Neuron (in vitro differentiated cells): Measurements from ENCODE around the gene SMARCD1.

Experiments used
- H2AFZ ChIP-seq: one replicate; pipeline ENCODE4 v1.6.1; 2013; ENCODE audit warnings: low read depth, mild to moderate bottlenecking, inconsistent platforms, low read length, moderate library complexity
- H3K27me3 ChIP-seq: one replicate; pipeline ENCODE4 v1.6.1; 2013; ENCODE audit warnings: low read length; ENCODE audit not compliant: insufficient read depth
- H3K36me3 ChIP-seq: one replicate; pipeline ENCODE4 v1.6.1; 2013; ENCODE audit warnings: low read length; ENCODE audit not compliant: insufficient read depth
- H3K4me1 ChIP-seq: one replicate; pipeline ENCODE4 v1.6.1; 2013; ENCODE audit warnings: low read length; ENCODE audit not compliant: insufficient read depth
- H3K4me3 ChIP-seq: 2 replicates; pipeline ENCODE4 v1.5.1; 2013; ENCODE audit warnings: mild to moderate bottlenecking, low read length, moderate library complexity
- H3K9me3 ChIP-seq: one replicate; pipeline ENCODE4 v1.6.1; 2013; ENCODE audit warnings: low read length

Gene SMARCD1

GRCh38 chr12:50050410-50051098 is 34.6 kb upstream of the SMARCD1 start:
- H3K27me3 ChIP-seq: peaks cover 12% of the 10 kb centered on the region
- H3K4me3 ChIP-seq: peak overlapping the region; percentile 11
- peaks cover 12% of the 10 kb centered on the region for H3K4me1 ChIP-seq
- H2AFZ ChIP-seq: peak overlapping the region; percentile 5
- no peaks in the 10 kb centered on the region for H3K36me3 ChIP-seq
- H3K9me3 ChIP-seq: no peaks in the 10 kb centered on the region

GRCh38 chr12:50051101-50051806 is 33.9 kb upstream of the SMARCD1 start:
- Histone ChIP-seq H3K4me3 (no peak overlapping the region), H3K27me3 (peaks cover 12% of the 10 kb centered on the region), H3K36me3 (no peaks in the 10 kb centered on the region), H2AFZ (peak overlapping the region; percentile 5), H3K9me3 (no peaks in the 10 kb centered on the region), H3K4me1 (peaks cover 14% of the 10 kb centered on the region)

- Histone ChIP-seq H2AFZ (no peak overlapping the region), H3K4me1 (peaks cover 19% of the 10 kb centered on the region), H3K4me3 (no peak overlapping the region), H3K27me3 (peaks cover 8% of the 10 kb centered on the region), H3K36me3 (no peaks in the 10 kb centered on the region), H3K9me3 (no peaks in the 10 kb centered on the region)
Measured at GRCh38 chr12:50052544-50052943, 32.6 kb upstream of the SMARCD1 start.

GRCh38 chr12:50052964-50053363 is 32.2 kb upstream of the SMARCD1 start:
- Histone ChIP-seq H3K36me3 (no peaks in the 10 kb centered on the region), H3K9me3 (no peaks in the 10 kb centered on the region), H3K4me1 (peaks cover 19% of the 10 kb centered on the region), H2AFZ (no peak overlapping the region), H3K4me3 (no peak overlapping the region), H3K27me3 (peaks cover 8% of the 10 kb centered on the region)

GRCh38 chr12:50053583-50053982 is 31.6 kb upstream of the SMARCD1 start:
- H2AFZ ChIP-seq: no peak overlapping the region
- no peak overlapping the region for H3K4me3 ChIP-seq
- H3K27me3 ChIP-seq: peaks cover 8% of the 10 kb centered on the region
- peaks cover 23% of the 10 kb centered on the region for H3K4me1 ChIP-seq
- H3K9me3 ChIP-seq: no peaks in the 10 kb centered on the region
- no peaks in the 10 kb centered on the region for H3K36me3 ChIP-seq

GRCh38 chr12:50055831-50056638 is 29.1 kb upstream of the SMARCD1 start:
- Histone ChIP-seq H3K4me3 (no peak overlapping the region), H3K9me3 (no peaks in the 10 kb centered on the region), H3K36me3 (peaks cover 6% of the 10 kb centered on the region), H2AFZ (no peak overlapping the region), H3K27me3 (peaks cover 8% of the 10 kb centered on the region), H3K4me1 (peaks cover 19% of the 10 kb centered on the region)

- peaks cover 6% of the 10 kb centered on the region for H3K36me3 ChIP-seq
- H3K27me3 ChIP-seq: peaks cover 8% of the 10 kb centered on the region
- H3K4me3 ChIP-seq: peak overlapping the region; percentile 49
- no peaks in the 10 kb centered on the region for H3K9me3 ChIP-seq
- H2AFZ ChIP-seq: peak overlapping the region; percentile 33
- peaks cover 13% of the 10 kb centered on the region for H3K4me1 ChIP-seq
Measured at GRCh38 chr12:50056639-50056976, 28.5 kb upstream of the SMARCD1 start.

GRCh38 chr12:50057000-50057841 is 27.9 kb upstream of the SMARCD1 start, which contains the start of gene ASIC1:
TSS of gene ASIC1 (plus strand) at chr12:50057596. CDS start at chr12:50058767, 1,171 bp downstream.
- H2AFZ ChIP-seq: peak within 1 kb of the TSS; percentile 33

GRCh38 chr12:50057896-50058670 is 27.1 kb upstream of the SMARCD1 start:
- H3K36me3 ChIP-seq: peaks cover 6% of the 10 kb centered on the region
- H2AFZ ChIP-seq: peak overlapping the region; percentile 33
- peaks cover 11% of the 10 kb centered on the region for H3K4me1 ChIP-seq
- H3K27me3 ChIP-seq: peaks cover 3% of the 10 kb centered on the region
- no peaks in the 10 kb centered on the region for H3K9me3 ChIP-seq
- H3K4me3 ChIP-seq: peak overlapping the region; percentile 49

More at GRCh38 chr12:50057000-50057841, 27.9 kb upstream of the SMARCD1 start, which contains the start of gene ASIC1:
- Histone ChIP-seq H3K4me3 (peak within 1 kb of the TSS; percentile 49), H3K9me3 (no peaks in the 10 kb centered on the region), H3K4me1 (peaks cover 11% of the 10 kb centered on the region), H3K27me3 (peaks cover 6% of the 10 kb centered on the region), H3K36me3 (peaks cover 6% of the 10 kb centered on the region)

GRCh38 chr12:50058743-50059312 is 26.3 kb upstream of the SMARCD1 start:
- Histone ChIP-seq H3K4me1 (peaks cover 11% of the 10 kb centered on the region), H2AFZ (no peak overlapping the region)

GRCh38 chr12:50059440-50060119 is 25.6 kb upstream of the SMARCD1 start:
- Histone ChIP-seq H3K4me1 (peaks cover 11% of the 10 kb centered on the region), H2AFZ (no peak overlapping the region), H3K9me3 (no peaks in the 10 kb centered on the region), H3K4me3 (no peak overlapping the region), H3K27me3 (no peaks in the 10 kb centered on the region), H3K36me3 (peaks cover 6% of the 10 kb centered on the region)

More at GRCh38 chr12:50058743-50059312, 26.3 kb upstream of the SMARCD1 start:
- peaks cover 6% of the 10 kb centered on the region for H3K36me3 ChIP-seq
- H3K4me3 ChIP-seq: no peak overlapping the region
- H3K9me3 ChIP-seq: no peaks in the 10 kb centered on the region
- H3K27me3 ChIP-seq: peaks cover 1% of the 10 kb centered on the region
